NCI-H1417 (cell line): Measurements from ENCODE around the gene TPCN1.
"Not testable (repeated sequence)": the region's sequence is repeated elsewhere in the genome, so short reads cannot be mapped to it uniquely, and the experiment has no call there.

Experiments
- DNase-seq, 3 experiments: peaks; one replicate each; lab custom pipeline; 2025; lab: John Stamatoyannopoulos, UW

The TPCN1 gene

GRCh38 chr12:113196990-113197389 lies 24.3 kb upstream of the TPCN1 start:
- DNase-seq = peak; percentile 40 to 78 (median 60)

DNA sequence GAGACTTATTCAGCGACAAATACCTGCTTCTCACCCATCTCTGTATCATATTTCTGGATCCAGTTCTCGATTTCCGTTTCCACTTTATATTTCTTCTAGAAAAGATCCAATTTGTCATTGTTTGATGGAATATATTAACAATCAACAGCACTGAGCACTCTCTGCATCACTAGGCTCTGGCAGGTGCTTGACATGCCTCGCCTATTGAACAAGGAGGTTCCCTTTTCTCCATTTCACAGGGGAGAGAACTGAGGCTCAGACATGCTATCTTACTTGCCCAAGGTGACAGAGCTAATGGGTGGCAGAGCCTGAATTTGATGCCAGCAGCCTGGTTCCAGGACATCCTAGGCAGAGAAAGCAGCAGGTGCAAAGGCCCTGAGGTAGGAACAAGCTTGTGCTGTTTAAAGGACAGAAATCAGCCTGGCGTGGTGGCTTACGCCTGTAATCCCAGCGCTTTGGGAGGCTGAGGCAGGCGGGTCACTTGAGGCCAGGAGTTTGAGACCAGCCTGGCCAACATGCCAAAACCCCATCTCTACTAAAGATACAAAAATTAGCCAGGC lies 23.7 kb upstream of the TPCN1 start:
- DNase-seq = no peak

DNA sequence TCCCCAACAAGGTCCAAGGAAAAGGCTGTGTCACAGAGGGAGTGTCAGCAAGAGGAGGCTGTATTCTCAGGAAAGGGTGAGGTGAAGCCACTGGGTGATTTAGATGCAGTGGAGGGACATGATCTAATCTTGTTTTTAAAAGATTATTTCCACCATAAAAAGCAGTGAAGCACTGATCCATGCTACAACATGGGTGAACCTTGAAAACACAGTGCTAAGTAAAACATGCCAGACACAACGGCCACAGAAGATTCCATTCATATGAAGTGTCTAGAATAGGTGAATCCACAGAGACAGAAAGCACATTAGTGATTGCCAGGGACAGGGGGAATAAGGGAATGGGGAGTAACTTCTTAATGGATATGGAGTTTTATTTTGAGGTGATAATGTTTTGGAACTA lies 23.0 kb upstream of the TPCN1 start:
- no peak for DNase-seq

- DNase-seq = no peak
Measured at GRCh38 chr12:113200021-113200797, 21.1 kb upstream of the TPCN1 start.

DNA sequence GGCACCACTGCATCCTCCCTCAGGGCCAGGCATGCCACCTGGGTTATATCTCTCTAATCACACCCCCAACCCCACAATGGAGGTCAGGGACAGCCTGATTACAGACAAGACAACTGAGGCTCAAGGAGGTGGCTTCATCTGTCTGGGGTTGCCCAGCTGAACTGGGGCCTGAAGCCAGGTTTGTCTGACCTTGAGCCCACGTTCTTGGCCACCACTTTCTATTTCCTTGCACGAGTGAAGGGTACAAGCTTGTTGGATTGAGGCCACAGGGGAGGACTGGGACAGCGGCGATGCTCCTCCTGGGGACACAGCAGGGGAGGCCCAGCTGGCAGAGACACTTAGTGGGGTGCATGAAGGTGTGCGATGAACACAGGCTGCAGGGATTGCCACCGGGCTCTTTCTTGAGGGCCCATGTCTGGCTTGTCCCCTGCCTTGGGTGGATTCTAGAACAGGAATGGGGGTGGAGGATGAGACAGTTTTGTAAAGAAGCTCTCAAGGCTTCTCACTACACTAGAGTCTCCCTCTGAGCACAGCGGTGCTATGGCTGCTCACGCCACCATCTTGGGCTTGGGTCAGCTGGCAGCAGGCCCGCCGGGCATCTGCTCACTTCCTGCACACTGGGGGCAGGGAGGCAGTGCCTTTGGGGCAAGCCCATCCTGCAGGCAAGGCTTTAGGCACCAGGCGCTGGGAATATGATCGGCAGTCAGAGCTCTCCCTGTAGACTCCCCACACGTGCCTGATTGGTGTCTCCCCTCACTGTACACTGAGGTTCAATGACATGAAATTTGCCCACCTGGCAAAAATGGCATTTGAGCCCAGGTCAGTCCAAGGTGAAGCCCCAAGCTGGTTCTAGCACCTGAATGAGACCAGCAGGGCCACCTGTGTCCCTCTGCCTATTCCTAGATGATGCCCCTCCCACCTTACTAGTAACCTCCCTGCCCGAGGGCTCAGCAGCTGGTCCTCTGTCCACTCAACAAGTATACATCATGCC lies 19.8 kb upstream of the TPCN1 start:
- DNase-seq = no peak

- DNase-seq = no peak
Measured at GRCh38 chr12:113202300-113203075, 18.8 kb upstream of the TPCN1 start.

- no peak for DNase-seq
Measured at GRCh38 chr12:113203852-113204760, 17.2 kb upstream of the TPCN1 start.

DNA sequence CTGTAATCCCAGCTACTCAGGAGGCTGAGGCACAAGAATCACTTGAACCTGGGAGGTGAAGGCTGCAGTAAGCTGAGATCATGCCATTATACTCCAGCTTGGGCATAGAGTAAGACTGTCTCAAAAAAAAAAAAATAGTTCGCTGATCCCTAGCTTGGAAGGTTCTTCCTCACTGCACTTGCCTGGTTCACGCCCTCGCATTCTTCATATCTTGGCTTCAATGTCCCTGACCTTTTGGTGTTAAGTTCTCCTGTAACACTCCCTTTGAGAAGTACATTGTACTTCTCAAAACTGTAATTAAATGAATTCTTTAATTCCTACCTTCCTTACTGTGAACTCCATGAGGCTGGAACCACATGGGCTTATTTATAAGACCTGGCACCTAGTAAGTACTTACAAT lies 16.5 kb upstream of the TPCN1 start:
- DNase-seq = no peak

DNA sequence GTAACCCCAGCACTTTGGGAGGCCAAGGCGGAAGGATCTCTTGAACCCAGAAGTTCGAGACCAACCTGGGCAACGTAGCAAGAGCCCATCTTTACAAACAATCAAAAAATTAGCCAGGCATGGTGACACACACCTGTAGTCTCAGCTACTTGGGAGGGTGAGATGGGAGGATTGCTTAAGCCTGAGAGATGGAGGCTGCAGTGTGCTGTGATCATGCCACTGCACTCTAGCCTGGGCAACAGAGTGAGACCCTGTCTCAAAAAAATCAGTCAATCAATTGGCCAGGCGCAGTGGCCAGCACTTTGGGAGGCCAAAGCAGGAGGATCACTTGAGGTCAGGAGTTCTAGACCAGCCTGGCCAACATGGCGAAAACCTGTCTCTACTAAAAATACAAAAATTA lies 14.5 kb upstream of the TPCN1 start:
- not testable (repeated sequence) for DNase-seq

DNA sequence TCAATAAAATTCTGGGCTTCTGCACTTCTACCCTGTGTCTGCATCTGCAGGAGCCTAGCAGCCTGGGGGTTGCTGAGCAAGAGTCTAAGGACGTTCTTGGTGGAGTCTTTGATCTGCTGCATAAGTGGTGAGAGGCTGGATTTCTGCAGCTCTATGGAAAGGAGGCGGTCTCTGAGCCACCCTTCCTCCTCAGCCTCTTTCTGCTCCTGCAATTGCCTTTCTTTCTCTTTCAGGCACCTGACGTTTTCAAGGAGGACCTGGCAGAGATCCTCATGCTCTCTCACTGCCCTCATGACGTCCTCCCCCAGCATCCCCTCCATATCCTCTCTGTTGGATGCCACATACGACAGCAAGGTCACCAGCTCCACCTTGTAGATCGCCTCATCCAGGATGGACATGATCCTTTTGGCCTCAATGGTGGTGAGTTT lies 13.6 kb upstream of the TPCN1 start:
- DNase-seq = no peak

GRCh38 chr12:113208041-113208934 lies 13.0 kb upstream of the TPCN1 start:
- DNase-seq = no peak

- DNase-seq = no peak
Measured at GRCh38 chr12:113211160-113211559, 10.1 kb upstream of the TPCN1 start.

DNA sequence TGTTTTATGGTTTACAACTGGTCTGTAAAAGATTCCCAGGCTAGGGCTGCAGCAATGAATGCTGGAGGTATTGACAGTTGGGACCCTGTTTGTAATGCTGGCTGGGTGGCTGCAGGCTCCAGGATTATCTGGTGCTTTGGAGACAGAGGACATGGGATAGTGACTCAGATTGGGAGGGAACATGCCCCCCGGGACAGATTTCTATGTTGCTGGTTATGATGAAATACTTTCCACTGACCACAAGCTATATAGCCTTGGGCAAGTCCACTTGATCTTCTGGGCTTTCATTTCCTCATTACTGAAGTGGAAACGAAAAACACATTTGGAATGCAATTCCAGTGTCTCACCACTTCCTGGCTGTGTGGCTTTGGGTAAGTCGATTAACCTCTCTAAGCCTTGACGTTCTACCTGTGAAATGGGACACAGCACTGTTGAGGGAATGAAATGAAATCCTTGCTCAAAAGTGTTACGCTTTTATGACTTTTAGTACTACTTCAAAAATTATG lies 6.3 kb upstream of the TPCN1 start:
- DNase-seq = no peak

DNA sequence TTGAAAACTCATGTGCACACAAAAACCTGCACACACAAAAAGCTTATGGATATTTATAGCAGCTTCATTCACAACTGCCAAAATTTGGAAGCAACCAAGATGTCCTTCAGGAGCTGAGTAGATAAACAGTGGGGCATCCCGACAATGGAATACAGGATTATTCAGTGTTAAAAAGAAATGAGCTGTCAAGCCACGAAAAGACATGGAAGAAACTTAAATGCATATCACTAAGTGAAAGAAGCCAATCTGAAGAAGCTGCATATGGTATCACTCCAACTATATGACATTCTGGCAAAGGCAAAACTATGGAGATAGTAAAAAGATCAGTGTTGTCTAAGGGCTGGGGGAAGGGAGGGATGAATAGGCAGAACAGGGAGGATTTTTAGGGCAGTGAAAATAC lies 5.2 kb upstream of the TPCN1 start:
- no peak for DNase-seq

- DNase-seq = peak in 1 of 3 experiments; percentile 17
Measured at GRCh38 chr12:113220593-113221180, 577 bp upstream of the TPCN1 start.

DNA sequence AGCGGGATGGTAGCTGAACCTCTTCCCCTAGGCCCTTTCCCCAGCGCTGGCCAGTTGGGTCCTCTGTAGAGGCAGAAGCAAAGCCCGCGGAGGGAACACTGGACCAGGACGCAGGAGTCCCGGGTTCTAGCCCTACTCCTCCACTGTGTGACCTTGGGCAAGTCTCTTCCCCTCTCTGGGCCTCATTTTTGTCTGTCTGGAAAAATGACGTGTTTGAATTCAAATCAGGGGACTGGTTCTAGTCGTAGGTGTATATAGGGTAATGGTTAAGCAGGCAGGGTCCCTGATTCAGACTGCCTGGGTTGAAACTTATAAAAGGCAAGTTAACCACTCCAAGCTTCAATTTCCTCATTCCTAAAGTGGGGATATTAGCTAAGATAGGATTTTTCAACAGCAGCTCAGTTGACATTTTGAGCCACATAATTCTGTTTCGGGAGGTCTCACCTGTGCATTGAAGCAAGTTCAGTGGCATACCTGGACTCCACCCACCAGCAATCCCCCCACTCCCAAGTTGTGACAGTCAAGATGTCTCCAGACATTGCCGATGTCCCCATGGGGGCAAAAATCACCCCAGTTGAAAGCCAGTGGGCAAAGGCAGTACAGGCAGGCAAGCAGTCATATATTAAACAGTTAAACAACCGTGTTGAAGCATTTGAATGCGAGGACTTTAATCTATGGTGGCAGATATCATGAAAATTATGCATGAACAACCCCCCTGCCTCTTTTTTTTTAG lies 899 bp downstream of the TPCN1 start:
- peak in 1 of 3 experiments; percentile 34 for DNase-seq

DNA sequence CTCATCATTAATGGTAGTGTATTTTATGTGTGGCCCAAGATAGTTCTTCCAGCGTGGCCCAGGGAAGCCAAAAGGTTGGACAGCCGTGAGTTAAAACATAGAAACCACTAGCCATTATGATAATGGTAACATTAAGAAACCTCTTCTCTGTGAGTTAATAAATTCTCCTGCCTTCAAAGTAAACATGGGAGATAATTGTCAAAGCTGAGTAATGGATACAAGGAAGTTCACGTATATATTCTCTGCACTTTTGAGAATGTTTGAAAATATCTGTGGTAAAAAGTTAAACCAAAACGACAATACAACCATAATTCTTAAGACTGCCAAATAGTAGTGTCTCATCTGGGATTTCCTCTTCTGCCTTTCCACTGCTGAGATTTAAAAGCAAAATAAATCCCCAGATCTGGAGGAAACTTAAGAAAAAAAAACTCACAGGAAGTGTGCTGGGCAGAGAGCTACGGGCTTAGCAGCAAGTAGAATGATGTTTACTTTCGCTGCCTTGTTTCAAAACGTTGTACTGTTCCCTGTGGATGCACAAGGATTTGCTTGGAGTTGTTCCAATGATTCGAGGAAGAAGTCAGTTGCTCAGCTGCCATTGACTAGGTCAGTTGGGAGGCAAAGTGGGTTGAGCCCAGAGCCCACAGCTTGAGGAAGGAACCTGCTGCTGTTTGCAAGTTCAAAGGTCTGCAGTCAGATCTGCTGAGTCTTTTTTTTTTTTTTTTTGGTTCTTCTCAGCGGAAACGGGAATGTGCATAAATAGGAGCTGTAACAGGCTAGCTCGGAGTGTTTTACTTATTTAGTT lies 1.7 kb downstream of the TPCN1 start:
- peak; percentile 14 to 80 (median 70) for DNase-seq
